Ascending aorta (tissue), 2 donors: Measurements from ENCODE around the gene PPP2R5C. TPM values are rescaled to one million over a fixed set of nuclear protein-coding genes. Genes with fewer than 3 reads are reported as not detected.

ENCODE experiments used
- DNase-seq, 2 donors: peaks; one replicate each; pipeline ENCODE4 v3.0.0-alpha.2; 2019; ENCODE audit warnings: low spot score in 2 of 2
- H3K27ac ChIP-seq, 2 donors: fragments of 200-600 bp; sonication (generic); one replicate each; pipeline ENCODE4 v1.5.1; 2016 to 2017; ENCODE audit warnings: mild to moderate bottlenecking in 1 of 2
- H3K27me3 ChIP-seq: fragments of 200-600 bp; sonication (generic); one replicate; pipeline ENCODE4 v1.5.1; 2017
- H3K36me3 ChIP-seq, 2 donors: fragments of 200-600 bp; sonication (generic); one replicate each; pipeline ENCODE4 v1.5.1; 2016
- H3K4me1 ChIP-seq, 2 donors: fragments of 200-600 bp; sonication (generic); one replicate each; pipeline ENCODE4 v1.5.1; 2016 to 2017; ENCODE audit warnings: mild to moderate bottlenecking in 1 of 2
- H3K4me3 ChIP-seq, 2 donors: fragments of 200-600 bp; sonication (generic); one replicate each; pipeline ENCODE4 v1.5.1; 2016 to 2017; ENCODE audit warnings: mild to moderate bottlenecking in 1 of 2
- H3K9me3 ChIP-seq, 2 donors: fragments of 200-600 bp; sonication (generic); one replicate each; pipeline ENCODE4 v1.5.1; 2016
- CTCF ChIP-seq, 3 experiments: fragments of 200-600 bp in 2 of 3; fragments of 450-650 bp in 1 of 3; sonication (generic) in 2 of 3; IDR thresholded peaks; one replicate each; pipeline ENCODE4 v1.5.1; 2016 to 2019; ENCODE audit warnings: antibody characterized with exemption in 3 of 3, mild to moderate bottlenecking in 1 of 3, moderate library complexity in 1 of 3
- intact Hi-C: fragments of 100-400 bp; cut with DNase I; formaldehyde crosslinking; loops from one replicate; pipeline ENCODE4 v1.15.1; 2023
- total RNA-seq: library from RNA; depleted of rRNA; stranded (reverse); fragments of >200 nt; gene quantifications from one replicate; pipeline ENCODE4 v1.1.0, GENCODE V29; 2016

PPP2R5C gene
- total RNA-seq, 1 donor from 2014 or later, result 45.6 TPM

GRCh38 chr14:101715210-101716076, 46.1 kb upstream of the PPP2R5C start:
- Histone ChIP-seq H3K4me3 (no peak overlapping the region), H3K36me3 (no peaks in the 10 kb centered on the region), H3K27ac (no peak overlapping the region), H3K27me3 (no peaks in the 10 kb centered on the region), H3K4me1 (no peaks in the 10 kb centered on the region), H3K9me3 (no peaks in the 10 kb centered on the region)
- intact Hi-C loops, result no loop called here
- TF ChIP-seq CTCF (IDR thresholded peaks at IDR 0.05), result no peak
- peak in 1 of 2 donors; percentile 54 for DNase-seq

- intact Hi-C loops, result no loop called here
- Histone ChIP-seq H3K4me1 (no peaks in the 10 kb centered on the region), H3K36me3 (no peaks in the 10 kb centered on the region), H3K27ac (no peak overlapping the region), H3K27me3 (no peaks in the 10 kb centered on the region), H3K4me3 (no peak overlapping the region), H3K9me3 (no peaks in the 10 kb centered on the region)
- TF ChIP-seq CTCF (IDR thresholded peaks at IDR 0.05), result no peak
- peak in 1 of 2 donors; percentile 59 for DNase-seq
These were observed 45.2 kb upstream of the PPP2R5C start for GRCh38 chr14:101716077-101716950.

- no peak overlapping the region for H3K27ac ChIP-seq
- H3K27me3 ChIP-seq, result no peaks in the 10 kb centered on the region
- peak in 1 of 2 donors; percentile 48 for DNase-seq
- no peak for TF ChIP-seq CTCF (IDR thresholded peaks at IDR 0.05)
- H3K9me3 ChIP-seq, result no peaks in the 10 kb centered on the region
- intact Hi-C loops, result no loop called here
- no peaks in the 10 kb centered on the region for H3K36me3 ChIP-seq
- H3K4me3 ChIP-seq, result no peak overlapping the region
- H3K4me1 ChIP-seq, result no peaks in the 10 kb centered on the region
These were observed 44.4 kb upstream of the PPP2R5C start for GRCh38 chr14:101716956-101717662.

GRCh38 chr14:101717663-101718490, 43.6 kb upstream of the PPP2R5C start:
- no peak for TF ChIP-seq CTCF (IDR thresholded peaks at IDR 0.05)

More at GRCh38 chr14:101717663-101718490, 43.6 kb upstream of the PPP2R5C start:
- peak in 1 of 2 donors; percentile 45 for DNase-seq
- intact Hi-C loops, result no loop called here
- Histone ChIP-seq H3K36me3 (no peaks in the 10 kb centered on the region), H3K9me3 (no peaks in the 10 kb centered on the region), H3K4me1 (no peaks in the 10 kb centered on the region), H3K4me3 (no peak overlapping the region), H3K27ac (no peak overlapping the region), H3K27me3 (no peaks in the 10 kb centered on the region)
